Measurements from ENCODE around the gene UROD.

Gene UROD

DNA sequence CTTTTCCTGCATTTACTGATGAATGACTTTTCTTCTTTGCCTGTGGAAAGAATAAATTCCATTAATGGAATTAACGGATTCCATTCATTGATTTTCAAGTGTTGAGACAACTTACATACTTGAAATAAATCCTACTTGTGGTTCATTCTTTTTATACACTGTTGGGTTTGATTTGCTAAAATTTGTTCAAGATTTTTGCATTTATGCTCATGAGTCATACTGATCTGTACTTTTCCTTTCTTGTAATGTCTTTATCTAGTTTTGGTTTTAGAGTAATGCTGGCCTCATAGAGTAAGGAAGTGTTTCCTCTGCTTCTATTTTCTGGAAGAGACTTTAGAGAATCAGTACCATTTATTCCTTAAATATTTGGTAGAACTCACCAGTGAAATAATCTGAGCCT lies 14.4 kb downstream of the UROD start:
- Histone ChIP-seq H3K9ac (ENCODE audit: low read depth, low read length) (no peak overlapping the region), H3K27me3 (ENCODE audit: insufficient read depth, low read length) (no peaks in the 10 kb centered on the region), H3K9me3 (ENCODE audit: insufficient read depth, low read depth, low read length) (no peaks in the 10 kb centered on the region), H3K36me3 (ENCODE audit: insufficient read depth, low read depth, low read length) (no peaks in the 10 kb centered on the region), H3K4me3 (ENCODE audit: low read length) (no peak overlapping the region), H3K4me1 (ENCODE audit: insufficient read depth, low read length) (no peaks in the 10 kb centered on the region), H3K27ac (ENCODE audit: low read length) (no peak overlapping the region)

DNA sequence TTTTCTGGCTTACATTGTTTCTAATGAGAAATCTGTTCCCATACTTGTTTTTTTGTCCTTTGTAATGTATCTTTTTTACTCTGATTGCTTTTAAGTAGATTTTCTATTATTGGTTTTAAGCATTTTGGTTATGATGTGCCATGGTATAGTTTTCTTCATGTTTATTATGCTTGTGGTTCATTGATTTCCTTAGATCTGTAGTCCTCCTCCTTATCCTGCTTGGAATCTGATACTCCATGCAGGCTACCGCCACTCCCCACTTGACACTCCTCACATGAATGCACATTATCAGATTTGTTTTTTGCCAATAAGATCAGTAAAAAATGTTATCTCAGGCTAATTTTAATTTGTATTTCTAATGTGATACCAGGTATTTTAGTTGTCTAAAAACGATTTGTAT lies 20.8 kb downstream of the UROD start:
- no peaks in the 10 kb centered on the region for H3K27me3 ChIP-seq (ENCODE audit: insufficient read depth, low read length)
- H3K36me3 ChIP-seq (ENCODE audit: insufficient read depth, low read depth, low read length): no peaks in the 10 kb centered on the region
- no peak overlapping the region for H3K4me3 ChIP-seq (ENCODE audit: low read length)
- H3K9ac ChIP-seq (ENCODE audit: low read depth, low read length): no peak overlapping the region
- no peaks in the 10 kb centered on the region for H3K9me3 ChIP-seq (ENCODE audit: insufficient read depth, low read depth, low read length)
- no peaks in the 10 kb centered on the region for H3K4me1 ChIP-seq (ENCODE audit: insufficient read depth, low read length)
- H3K27ac ChIP-seq (ENCODE audit: low read length): no peak overlapping the region

DNA sequence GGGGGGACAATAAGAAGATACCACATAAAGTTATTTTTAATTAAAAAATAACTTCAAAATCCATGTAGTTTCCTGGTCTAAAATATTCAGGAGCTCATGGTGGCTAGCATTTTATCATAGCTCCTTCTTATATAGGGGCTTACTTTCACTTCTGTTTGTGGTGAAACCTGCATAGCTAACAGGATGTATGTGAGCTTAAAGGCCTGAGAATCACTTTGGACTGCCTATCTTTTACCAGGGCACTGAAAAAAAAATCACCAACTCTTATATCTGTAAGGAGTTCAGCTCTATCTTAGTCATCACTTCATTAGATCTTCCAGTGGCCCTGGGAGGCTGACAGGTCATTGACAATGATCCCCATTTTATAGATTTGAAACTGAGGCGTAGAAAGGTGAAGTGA lies 21.3 kb downstream of the UROD start:
- Histone ChIP-seq H3K4me1 (ENCODE audit: insufficient read depth, low read length) (no peaks in the 10 kb centered on the region), H3K36me3 (ENCODE audit: insufficient read depth, low read depth, low read length) (no peaks in the 10 kb centered on the region), H3K4me3 (ENCODE audit: low read length) (no peak overlapping the region), H3K27ac (ENCODE audit: low read length) (no peak overlapping the region), H3K9ac (ENCODE audit: low read depth, low read length) (no peak overlapping the region), H3K9me3 (ENCODE audit: insufficient read depth, low read depth, low read length) (no peaks in the 10 kb centered on the region), H3K27me3 (ENCODE audit: insufficient read depth, low read length) (no peaks in the 10 kb centered on the region)

DNA sequence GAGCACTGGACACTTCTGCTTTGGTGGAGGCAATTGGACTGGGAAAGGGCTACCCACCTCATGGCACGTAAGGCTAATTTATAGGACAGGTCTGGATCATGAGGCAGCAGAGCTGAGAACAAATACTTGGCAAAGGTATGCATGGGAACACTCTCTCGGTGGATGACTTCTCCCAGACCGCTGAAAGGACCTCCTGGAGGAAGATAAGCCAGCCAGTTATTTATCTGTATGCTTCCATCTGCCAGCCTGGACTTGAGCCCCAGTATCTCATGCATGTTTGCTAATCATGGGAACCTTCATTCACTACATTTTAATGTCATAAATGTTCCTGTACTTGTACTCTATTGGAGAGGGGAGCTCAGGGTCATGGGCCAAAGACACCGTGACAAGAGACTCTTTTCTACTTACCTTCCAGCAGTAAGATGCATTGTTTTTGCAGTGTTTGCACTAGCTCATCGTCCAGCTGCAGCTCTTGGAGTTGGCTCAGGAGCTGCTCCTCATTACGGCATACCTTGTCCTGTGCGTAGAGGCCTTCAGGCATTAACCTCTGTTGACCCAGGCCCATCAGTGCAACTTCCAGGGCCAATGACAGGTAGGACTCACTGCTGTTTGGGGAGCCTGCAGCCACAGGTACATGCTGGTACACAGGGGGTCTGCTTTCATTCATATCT lies 23.7 kb downstream of the UROD start:
- Histone ChIP-seq H3K4me3 (ENCODE audit: low read length) (no peak overlapping the region), H3K36me3 (ENCODE audit: insufficient read depth, low read depth, low read length) (no peaks in the 10 kb centered on the region), H3K4me1 (ENCODE audit: insufficient read depth, low read length) (no peaks in the 10 kb centered on the region), H3K9ac (ENCODE audit: low read depth, low read length) (no peak overlapping the region), H3K9me3 (ENCODE audit: insufficient read depth, low read depth, low read length) (no peaks in the 10 kb centered on the region), H3K27me3 (ENCODE audit: insufficient read depth, low read length) (no peaks in the 10 kb centered on the region), H3K27ac (ENCODE audit: low read length) (no peak overlapping the region)

DNA sequence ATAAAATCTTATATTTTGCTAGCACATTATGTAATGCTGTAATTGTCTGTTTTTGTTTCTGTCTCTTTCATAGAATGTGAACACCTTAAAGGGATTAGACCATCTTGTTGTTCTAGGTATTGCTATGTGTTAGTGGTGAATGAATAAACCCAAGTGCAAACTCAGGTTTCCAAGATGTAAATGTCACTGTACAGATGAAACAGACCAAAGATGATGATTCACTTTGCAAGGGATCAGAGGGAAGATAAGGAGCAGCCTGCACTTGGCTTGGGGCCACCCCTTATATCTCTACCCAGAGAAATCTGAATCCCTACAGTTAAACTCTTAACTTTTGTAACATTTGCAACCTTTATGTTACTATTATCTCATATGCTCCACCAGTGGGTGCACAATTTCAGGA lies 25.4 kb downstream of the UROD start:
- no peaks in the 10 kb centered on the region for H3K4me1 ChIP-seq (ENCODE audit: insufficient read depth, low read length)
- H3K36me3 ChIP-seq (ENCODE audit: insufficient read depth, low read depth, low read length): no peaks in the 10 kb centered on the region
- no peak overlapping the region for H3K9ac ChIP-seq (ENCODE audit: low read depth, low read length)
- no peak overlapping the region for H3K4me3 ChIP-seq (ENCODE audit: low read length)
- H3K27me3 ChIP-seq (ENCODE audit: insufficient read depth, low read length): no peaks in the 10 kb centered on the region
- H3K27ac ChIP-seq (ENCODE audit: low read length): no peak overlapping the region
- no peaks in the 10 kb centered on the region for H3K9me3 ChIP-seq (ENCODE audit: insufficient read depth, low read depth, low read length)

DNA sequence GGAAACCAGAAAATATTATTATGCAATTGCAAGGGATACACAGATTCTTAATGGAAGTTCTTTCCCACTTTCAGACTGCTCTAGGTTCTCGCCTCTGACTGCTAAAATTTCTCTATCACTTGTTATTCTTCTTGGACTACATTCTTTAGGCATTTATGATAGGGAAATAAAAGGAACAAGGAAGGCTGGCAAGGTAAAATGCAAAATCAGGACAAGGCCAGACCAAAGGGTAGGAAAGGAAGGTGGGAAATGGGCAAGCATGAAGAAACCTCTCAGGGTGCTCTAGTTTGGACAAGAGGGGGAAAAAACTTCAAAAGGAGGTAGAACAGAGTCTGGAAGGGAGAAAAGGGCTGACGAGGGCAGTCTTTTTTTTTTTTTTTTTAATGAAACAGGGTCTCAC lies 26.2 kb downstream of the UROD start:
- H3K4me1 ChIP-seq (ENCODE audit: insufficient read depth, low read length): no peaks in the 10 kb centered on the region
- H3K9me3 ChIP-seq (ENCODE audit: insufficient read depth, low read depth, low read length): no peaks in the 10 kb centered on the region
- H3K36me3 ChIP-seq (ENCODE audit: insufficient read depth, low read depth, low read length): no peaks in the 10 kb centered on the region
- no peak overlapping the region for H3K4me3 ChIP-seq (ENCODE audit: low read length)
- no peak overlapping the region for H3K27ac ChIP-seq (ENCODE audit: low read length)
- no peaks in the 10 kb centered on the region for H3K27me3 ChIP-seq (ENCODE audit: insufficient read depth, low read length)
- H3K9ac ChIP-seq (ENCODE audit: low read depth, low read length): no peak overlapping the region

DNA sequence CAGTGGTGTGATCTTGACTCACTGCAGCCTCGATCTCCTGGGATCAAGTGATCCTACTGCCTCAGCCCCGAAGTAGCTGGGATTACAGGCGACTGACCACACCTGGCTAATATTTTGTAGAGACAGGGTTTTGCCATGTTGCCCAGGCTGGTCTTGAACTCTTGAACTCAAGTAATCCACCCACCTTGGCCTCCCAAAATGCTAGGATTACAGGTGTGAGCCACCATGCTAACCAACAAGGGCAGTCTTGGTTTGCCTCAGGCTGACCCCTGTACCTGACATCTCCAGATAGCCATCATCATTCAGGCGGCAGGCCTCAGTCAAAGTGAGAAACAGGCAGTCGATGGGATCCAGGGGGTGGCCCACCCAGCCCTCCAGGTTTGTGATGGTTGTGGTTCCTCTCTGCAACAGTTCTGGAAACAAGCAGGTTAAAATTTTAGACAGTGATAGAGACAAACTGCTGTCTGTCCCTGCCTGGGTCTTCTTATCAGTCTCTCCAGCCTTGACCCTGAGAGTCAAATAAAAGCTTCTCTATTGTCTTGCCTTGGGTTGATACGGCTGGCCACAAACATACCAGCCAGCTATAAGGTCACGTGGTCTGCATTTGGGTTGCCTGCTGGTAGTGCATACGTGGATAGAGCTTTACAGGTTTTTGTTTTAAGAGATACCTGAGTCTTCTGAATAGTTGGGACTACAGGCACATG lies 26.8 kb downstream of the UROD start:
- no peak overlapping the region for H3K27ac ChIP-seq (ENCODE audit: low read length)
- H3K9me3 ChIP-seq (ENCODE audit: insufficient read depth, low read depth, low read length): no peaks in the 10 kb centered on the region
- no peak overlapping the region for H3K9ac ChIP-seq (ENCODE audit: low read depth, low read length)
- H3K36me3 ChIP-seq (ENCODE audit: insufficient read depth, low read depth, low read length): no peaks in the 10 kb centered on the region
- no peak overlapping the region for H3K4me3 ChIP-seq (ENCODE audit: low read length)
- H3K27me3 ChIP-seq (ENCODE audit: insufficient read depth, low read length): no peaks in the 10 kb centered on the region
- no peaks in the 10 kb centered on the region for H3K4me1 ChIP-seq (ENCODE audit: insufficient read depth, low read length)

DNA sequence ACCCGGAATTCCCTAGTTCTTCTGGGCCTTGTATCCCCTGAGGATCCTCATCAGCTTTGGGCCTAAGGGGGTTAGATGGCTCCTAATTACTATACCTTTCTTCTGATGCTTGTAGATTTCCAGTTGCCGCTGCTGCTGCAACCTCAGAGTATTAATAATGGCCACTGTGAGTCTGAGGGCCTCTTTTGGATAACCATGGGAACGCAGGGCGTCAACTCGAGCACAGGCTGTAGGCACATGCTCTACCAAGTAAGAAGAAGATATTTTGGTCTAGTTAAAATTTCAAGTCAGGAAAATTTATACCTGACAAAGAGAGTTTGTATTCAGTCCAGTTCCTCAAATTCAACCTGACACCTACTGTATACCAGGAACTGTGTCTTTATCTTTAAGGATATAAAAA lies 28.2 kb downstream of the UROD start:
- Histone ChIP-seq H3K36me3 (ENCODE audit: insufficient read depth, low read depth, low read length) (no peaks in the 10 kb centered on the region), H3K27ac (ENCODE audit: low read length) (no peak overlapping the region), H3K27me3 (ENCODE audit: insufficient read depth, low read length) (no peaks in the 10 kb centered on the region), H3K9ac (ENCODE audit: low read depth, low read length) (no peak overlapping the region), H3K9me3 (ENCODE audit: insufficient read depth, low read depth, low read length) (no peaks in the 10 kb centered on the region), H3K4me1 (ENCODE audit: insufficient read depth, low read length) (no peaks in the 10 kb centered on the region), H3K4me3 (ENCODE audit: low read length) (no peak overlapping the region)

DNA sequence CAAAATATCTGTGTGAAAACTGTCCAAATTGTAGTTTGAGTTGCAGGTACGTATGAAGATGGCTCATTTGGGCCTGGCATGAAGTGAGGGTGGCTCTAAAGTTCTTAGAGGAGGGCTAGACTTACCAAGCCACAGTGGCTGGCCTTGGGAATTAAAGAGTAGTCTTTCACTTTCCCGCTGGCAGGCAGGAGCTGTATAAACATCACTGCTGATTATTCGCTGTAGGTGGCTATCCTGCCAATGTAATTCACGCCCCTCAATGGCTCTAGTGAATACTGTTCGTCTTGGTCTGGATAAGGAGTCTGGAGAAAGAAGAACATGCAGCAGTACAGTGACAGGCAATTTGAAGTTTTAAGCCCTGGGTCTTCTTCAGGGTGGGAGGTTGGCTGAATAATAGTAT lies 31.0 kb downstream of the UROD start:
- no peaks in the 10 kb centered on the region for H3K36me3 ChIP-seq (ENCODE audit: insufficient read depth, low read depth, low read length)
- H3K9me3 ChIP-seq (ENCODE audit: insufficient read depth, low read depth, low read length): no peaks in the 10 kb centered on the region
- no peak overlapping the region for H3K9ac ChIP-seq (ENCODE audit: low read depth, low read length)
- H3K27ac ChIP-seq (ENCODE audit: low read length): no peak overlapping the region
- H3K4me3 ChIP-seq (ENCODE audit: low read length): no peak overlapping the region
- H3K27me3 ChIP-seq (ENCODE audit: insufficient read depth, low read length): no peaks in the 10 kb centered on the region
- no peaks in the 10 kb centered on the region for H3K4me1 ChIP-seq (ENCODE audit: insufficient read depth, low read length)

DNA sequence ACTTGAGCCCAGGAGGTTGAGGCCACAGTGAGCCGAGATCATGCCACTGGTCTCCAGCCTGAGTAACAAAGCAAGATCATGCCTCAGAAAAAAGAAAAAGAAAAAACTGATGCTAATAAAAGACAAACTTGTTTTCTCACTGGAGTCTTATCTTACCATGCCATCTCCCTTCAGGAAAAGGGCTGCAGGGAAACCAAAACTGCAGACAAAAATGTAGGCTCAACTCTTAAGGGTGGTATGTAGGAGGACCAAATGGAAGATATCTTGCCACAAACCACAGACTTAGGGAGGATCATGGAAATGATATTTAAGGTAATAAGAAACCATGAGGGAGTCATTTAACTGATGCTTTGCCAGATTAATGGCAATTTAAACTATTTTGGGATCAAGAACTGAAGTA lies 32.9 kb downstream of the UROD start:
- Histone ChIP-seq H3K4me1 (ENCODE audit: insufficient read depth, low read length) (no peaks in the 10 kb centered on the region), H3K27me3 (ENCODE audit: insufficient read depth, low read length) (no peaks in the 10 kb centered on the region), H3K4me3 (ENCODE audit: low read length) (no peak overlapping the region), H3K27ac (ENCODE audit: low read length) (no peak overlapping the region), H3K36me3 (ENCODE audit: insufficient read depth, low read depth, low read length) (no peaks in the 10 kb centered on the region), H3K9me3 (ENCODE audit: insufficient read depth, low read depth, low read length) (no peaks in the 10 kb centered on the region), H3K9ac (ENCODE audit: low read depth, low read length) (no peak overlapping the region)

DNA sequence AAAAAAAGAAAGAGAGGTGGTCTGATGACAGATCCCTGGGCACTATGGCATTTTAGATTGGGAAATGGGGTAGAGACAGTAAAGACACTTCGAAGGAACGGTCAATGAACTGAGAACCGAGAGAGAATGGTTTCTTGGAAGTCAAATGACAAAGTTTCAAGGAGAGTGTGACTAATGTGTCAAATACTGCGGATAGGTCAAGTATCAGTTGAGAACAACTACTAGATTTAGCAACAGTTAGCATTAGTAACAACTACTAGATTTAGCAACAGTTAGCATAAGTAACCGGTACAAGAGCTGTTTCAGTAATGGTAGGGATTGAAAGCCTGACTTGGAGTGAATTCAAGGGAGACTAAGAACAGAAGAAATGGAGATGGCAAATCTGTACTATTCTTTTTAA lies 35.0 kb downstream of the UROD start:
- no peak overlapping the region for H3K4me3 ChIP-seq (ENCODE audit: low read length)
- H3K27me3 ChIP-seq (ENCODE audit: insufficient read depth, low read length): no peaks in the 10 kb centered on the region
- H3K36me3 ChIP-seq (ENCODE audit: insufficient read depth, low read depth, low read length): no peaks in the 10 kb centered on the region
- H3K4me1 ChIP-seq (ENCODE audit: insufficient read depth, low read length): no peaks in the 10 kb centered on the region
- H3K9ac ChIP-seq (ENCODE audit: low read depth, low read length): no peak overlapping the region
- no peaks in the 10 kb centered on the region for H3K9me3 ChIP-seq (ENCODE audit: insufficient read depth, low read depth, low read length)
- H3K27ac ChIP-seq (ENCODE audit: low read length): no peak overlapping the region

DNA sequence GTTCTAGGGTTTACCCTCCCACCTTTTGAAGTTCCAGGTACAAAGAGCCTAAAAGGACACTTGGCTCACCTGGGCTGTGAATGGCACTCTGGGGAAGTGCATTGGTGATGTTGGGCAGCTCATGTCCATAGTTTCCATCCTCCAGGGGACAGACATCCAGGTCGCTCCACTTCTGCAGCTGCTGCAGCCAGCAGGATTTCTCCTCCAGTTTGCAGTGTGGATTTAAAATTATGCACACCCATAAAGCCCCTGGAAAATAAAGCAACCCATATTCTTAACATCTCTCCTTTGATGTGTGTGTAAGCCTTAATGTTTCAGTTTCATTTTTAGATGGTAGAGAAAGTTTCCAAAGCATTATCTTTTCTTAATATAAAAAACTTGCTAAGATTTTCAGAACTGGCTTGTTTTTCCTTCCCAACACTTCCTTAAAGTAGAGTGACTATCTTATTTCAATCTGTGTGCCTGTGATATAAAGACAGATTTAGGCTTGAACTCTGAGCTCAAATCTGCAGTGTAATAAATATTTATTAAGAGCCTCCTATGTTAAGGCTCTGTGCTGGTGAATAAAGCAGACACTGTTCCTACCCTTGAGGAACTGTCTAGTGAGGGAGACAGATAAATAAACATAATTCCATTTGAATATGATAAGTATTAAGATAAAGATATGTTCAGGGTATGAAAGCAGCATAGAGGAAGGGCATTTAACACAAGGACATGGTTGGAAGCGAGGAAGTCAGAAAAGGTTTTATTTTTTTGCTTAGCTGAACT lies 39.1 kb downstream of the UROD start:
- Histone ChIP-seq H3K9ac (ENCODE audit: low read depth, low read length) (no peak overlapping the region), H3K27me3 (ENCODE audit: insufficient read depth, low read length) (no peaks in the 10 kb centered on the region), H3K36me3 (ENCODE audit: insufficient read depth, low read depth, low read length) (no peaks in the 10 kb centered on the region), H3K9me3 (ENCODE audit: insufficient read depth, low read depth, low read length) (no peaks in the 10 kb centered on the region), H3K27ac (ENCODE audit: low read length) (no peak overlapping the region), H3K4me1 (ENCODE audit: insufficient read depth, low read length) (no peaks in the 10 kb centered on the region), H3K4me3 (ENCODE audit: low read length) (no peak overlapping the region)

Measured in iPS-20b (cell line).